Activated T-helper 2 cell treated with anti-CD3 and anti-CD28 coated beads, Interferon-gamma antibody, Interleukin-2, Interleukin-4, amounts not matched to agents 10 μg/mL and 5 μg/mL and 100 μg/mL, durations not matched to agents 14 hours and 24 hours and 36 hours (primary cell): ENCODE results near the gene KDM4B. TPM values are rescaled to one million over a fixed set of nuclear protein-coding genes. Genes with fewer than 3 reads are reported as not detected.

Experiments used
- DNase-seq: peaks from one replicate; pipeline ENCODE4 v3.0.0; 2021; ENCODE audit warnings: low spot score
- H3K27ac Mint-ChIP-seq: one replicate; pipeline ENCODE4 v1.8.0; 2021; ENCODE audit warnings: mixed read lengths
- H3K27me3 Mint-ChIP-seq: one replicate; pipeline ENCODE4 v1.8.0; 2021; ENCODE audit warnings: low read depth, mixed read lengths
- H3K36me3 Mint-ChIP-seq: one replicate; pipeline ENCODE4 v1.8.0; 2021; ENCODE audit warnings: low read depth, mixed read lengths
- H3K4me1 Mint-ChIP-seq: one replicate; pipeline ENCODE4 v1.8.0; 2021; ENCODE audit warnings: low read depth, mixed read lengths
- H3K4me3 Mint-ChIP-seq: one replicate; pipeline ENCODE4 v1.8.0; 2021; ENCODE audit warnings: low read depth, mild to moderate bottlenecking, moderate library complexity, mixed read lengths
- H3K9me3 Mint-ChIP-seq: one replicate; pipeline ENCODE4 v1.8.0; 2021; ENCODE audit warnings: mixed read lengths
- intact Hi-C: fragments of 100-400 bp; cut with micrococcal nuclease; formaldehyde crosslinking; loops from one replicate; pipeline ENCODE4 v1.15.1; 2023
- total RNA-seq: library from RNA; stranded (reverse); gene quantifications from 2 replicates; pipeline ENCODE4 v1.2.3, GENCODE V29; 2022

KDM4B gene
- total RNA-seq, 1 donor from 2014 or later, result 51.7 TPM

- no peak overlapping the region for H3K4me3 Mint-ChIP-seq
- H3K4me1 Mint-ChIP-seq, result no peaks in the 10 kb centered on the region
- no peaks in the 10 kb centered on the region for H3K9me3 Mint-ChIP-seq
- peaks cover 23% of the 10 kb centered on the region for H3K36me3 Mint-ChIP-seq
- DNase-seq, result no peak
- H3K27ac Mint-ChIP-seq, result no peak overlapping the region
- intact Hi-C loops, result loop anchor here (10.0 kb wide), 1 partner anchor 222 kb away; no protein-coding TSS in a partner anchor
- H3K27me3 Mint-ChIP-seq, result no peaks in the 10 kb centered on the region
Measured at GRCh38 chr19:5036698-5037563, 68.0 kb downstream of the KDM4B start.

DNA sequence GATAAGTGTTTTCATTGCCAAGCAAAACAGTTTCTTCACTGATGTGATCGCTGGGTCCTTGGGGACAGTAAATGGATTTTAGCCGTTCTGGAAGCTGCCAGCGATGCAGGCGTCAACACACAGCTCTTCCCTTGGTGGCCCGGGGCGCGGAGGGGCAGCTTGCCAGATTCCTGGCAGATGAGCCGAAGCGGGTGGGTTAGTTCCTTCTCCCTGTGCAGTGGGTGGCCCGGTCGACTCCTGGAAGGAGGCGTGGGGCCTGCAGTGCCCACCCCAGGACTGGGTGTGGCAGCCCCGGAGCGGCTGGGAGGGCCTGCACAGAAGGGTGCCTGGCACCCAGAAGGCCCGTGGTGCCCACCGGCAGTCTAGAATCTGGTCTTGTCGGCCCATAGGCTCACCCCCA is 69.0 kb downstream of the KDM4B start:
- peaks cover 25% of the 10 kb centered on the region for H3K36me3 Mint-ChIP-seq
- no peak overlapping the region for H3K4me3 Mint-ChIP-seq
- no peak for DNase-seq
- H3K9me3 Mint-ChIP-seq, result no peaks in the 10 kb centered on the region
- no peaks in the 10 kb centered on the region for H3K4me1 Mint-ChIP-seq
- no peak overlapping the region for H3K27ac Mint-ChIP-seq
- no peaks in the 10 kb centered on the region for H3K27me3 Mint-ChIP-seq
- intact Hi-C loops, result loop anchor here (10.0 kb wide), 1 partner anchor 223 kb away; no protein-coding TSS in a partner anchor

- intact Hi-C loops, result loop anchor here (10.0 kb wide), 1 partner anchor 224 kb away; no protein-coding TSS in a partner anchor
- Mint-ChIP-seq H3K36me3 (peaks cover 26% of the 10 kb centered on the region), H3K27ac (no peak overlapping the region), H3K9me3 (no peaks in the 10 kb centered on the region), H3K27me3 (no peaks in the 10 kb centered on the region), H3K4me1 (no peaks in the 10 kb centered on the region), H3K4me3 (no peak overlapping the region)
- no peak for DNase-seq
Measured at GRCh38 chr19:5038631-5039271, 69.8 kb downstream of the KDM4B start.

GRCh38 chr19:5039642-5040543 is 71.0 kb downstream of the KDM4B start:
- no peaks in the 10 kb centered on the region for H3K4me1 Mint-ChIP-seq
- no peak for DNase-seq
- no peak overlapping the region for H3K27ac Mint-ChIP-seq
- no peaks in the 10 kb centered on the region for H3K27me3 Mint-ChIP-seq
- H3K36me3 Mint-ChIP-seq, result peaks cover 16% of the 10 kb centered on the region
- intact Hi-C loops, result loop anchor here (10.0 kb wide), 1 partner anchor 225 kb away; no protein-coding TSS in a partner anchor
- no peaks in the 10 kb centered on the region for H3K9me3 Mint-ChIP-seq
- H3K4me3 Mint-ChIP-seq, result no peak overlapping the region

DNA sequence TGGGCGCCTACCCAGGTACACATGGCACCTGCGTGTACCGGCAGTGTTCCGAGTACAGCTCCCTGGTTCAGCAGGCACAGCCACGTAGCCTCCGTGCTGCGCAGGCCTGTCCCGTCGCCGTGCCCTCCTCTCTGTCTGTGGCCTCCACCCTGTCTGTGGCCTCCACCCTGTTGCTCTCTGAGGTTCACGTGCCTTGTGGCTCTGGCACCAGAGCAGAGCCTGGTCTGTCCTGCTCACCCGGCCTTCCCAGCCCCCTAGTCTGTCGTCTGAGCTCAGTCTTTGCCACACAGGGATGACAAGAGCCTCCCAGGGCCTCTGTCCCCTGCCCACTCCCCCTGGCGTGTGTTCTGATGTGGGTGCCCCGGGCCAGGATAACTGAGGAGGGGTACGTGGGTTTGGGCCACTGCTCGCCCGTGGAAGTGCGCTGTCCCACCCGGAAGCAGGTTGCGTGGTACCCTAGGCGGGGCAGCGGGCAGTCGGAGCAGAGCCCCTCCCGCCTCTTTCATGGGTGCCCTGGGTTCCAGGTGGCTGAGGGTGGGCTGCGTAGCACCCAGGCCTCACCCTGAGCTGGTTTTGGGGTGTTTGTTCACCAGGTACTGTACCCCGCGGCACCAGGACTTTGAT is 71.7 kb downstream of the KDM4B start:
- Mint-ChIP-seq H3K4me3 (no peak overlapping the region), H3K9me3 (no peaks in the 10 kb centered on the region), H3K27ac (no peak overlapping the region), H3K36me3 (peaks cover 13% of the 10 kb centered on the region), H3K27me3 (no peaks in the 10 kb centered on the region), H3K4me1 (no peaks in the 10 kb centered on the region)
- intact Hi-C loops, result no loop called here
- no peak for DNase-seq

- no peaks in the 10 kb centered on the region for H3K4me1 Mint-ChIP-seq
- H3K4me3 Mint-ChIP-seq, result no peak overlapping the region
- intact Hi-C loops, result no loop called here
- no peak for DNase-seq
- no peaks in the 10 kb centered on the region for H3K27me3 Mint-ChIP-seq
- H3K27ac Mint-ChIP-seq, result no peak overlapping the region
- H3K36me3 Mint-ChIP-seq, result peaks cover 13% of the 10 kb centered on the region
- H3K9me3 Mint-ChIP-seq, result no peaks in the 10 kb centered on the region
Measured at GRCh38 chr19:5041168-5041912, 72.4 kb downstream of the KDM4B start.

DNA sequence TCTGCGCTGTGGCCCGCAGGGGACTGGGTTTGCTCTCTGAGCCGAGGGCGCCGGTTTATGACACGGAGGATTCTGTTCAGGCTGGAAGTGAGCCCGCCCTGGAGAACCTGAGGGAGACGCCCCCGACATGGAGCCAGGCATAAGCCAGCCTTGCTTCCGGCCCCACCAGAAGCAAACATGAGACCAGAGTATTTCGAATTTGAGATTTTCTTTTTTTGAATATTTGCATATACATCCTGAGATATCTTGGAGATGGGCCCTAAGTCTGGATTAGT is 72.9 kb downstream of the KDM4B start:
- DNase-seq, result no peak
- no peaks in the 10 kb centered on the region for H3K4me1 Mint-ChIP-seq
- H3K27me3 Mint-ChIP-seq, result no peaks in the 10 kb centered on the region
- H3K9me3 Mint-ChIP-seq, result no peaks in the 10 kb centered on the region
- intact Hi-C loops, result no loop called here
- peaks cover 13% of the 10 kb centered on the region for H3K36me3 Mint-ChIP-seq
- no peak overlapping the region for H3K4me3 Mint-ChIP-seq
- H3K27ac Mint-ChIP-seq, result no peak overlapping the region

- intact Hi-C loops, result no loop called here
- no peak for DNase-seq
Measured at GRCh38 chr19:5042556-5042955, 73.6 kb downstream of the KDM4B start.

DNA sequence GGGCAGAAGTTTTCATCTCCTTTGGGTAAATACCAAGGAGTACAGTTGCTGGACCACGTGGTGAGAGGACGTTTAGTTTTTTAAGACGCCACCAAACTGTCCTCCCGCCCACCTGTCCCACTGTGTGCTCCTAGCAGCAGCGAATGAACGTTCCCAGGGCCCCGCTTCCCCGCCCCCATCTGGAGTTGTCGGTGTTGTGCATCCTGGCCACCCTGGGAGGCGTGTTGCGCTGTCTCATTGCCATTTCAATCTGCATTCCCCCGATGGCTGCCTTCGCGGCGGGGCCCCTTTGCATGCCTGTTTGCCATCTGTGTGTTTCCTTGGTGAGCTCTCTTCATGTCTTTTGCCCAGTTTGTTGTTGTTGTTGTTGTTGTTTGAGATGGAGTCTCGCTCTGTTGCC is 76.1 kb downstream of the KDM4B start:
- H3K27ac Mint-ChIP-seq, result no peak overlapping the region
- no peak for DNase-seq
- no peaks in the 10 kb centered on the region for H3K9me3 Mint-ChIP-seq
- peaks cover 17% of the 10 kb centered on the region for H3K36me3 Mint-ChIP-seq
- no peaks in the 10 kb centered on the region for H3K27me3 Mint-ChIP-seq
- intact Hi-C loops, result no loop called here
- no peak overlapping the region for H3K4me3 Mint-ChIP-seq
- H3K4me1 Mint-ChIP-seq, result no peaks in the 10 kb centered on the region

More at GRCh38 chr19:5042556-5042955, 73.6 kb downstream of the KDM4B start:
- Mint-ChIP-seq H3K9me3 (no peaks in the 10 kb centered on the region), H3K27me3 (no peaks in the 10 kb centered on the region), H3K36me3 (peaks cover 13% of the 10 kb centered on the region), H3K4me1 (no peaks in the 10 kb centered on the region), H3K4me3 (no peak overlapping the region), H3K27ac (no peak overlapping the region)

DNA sequence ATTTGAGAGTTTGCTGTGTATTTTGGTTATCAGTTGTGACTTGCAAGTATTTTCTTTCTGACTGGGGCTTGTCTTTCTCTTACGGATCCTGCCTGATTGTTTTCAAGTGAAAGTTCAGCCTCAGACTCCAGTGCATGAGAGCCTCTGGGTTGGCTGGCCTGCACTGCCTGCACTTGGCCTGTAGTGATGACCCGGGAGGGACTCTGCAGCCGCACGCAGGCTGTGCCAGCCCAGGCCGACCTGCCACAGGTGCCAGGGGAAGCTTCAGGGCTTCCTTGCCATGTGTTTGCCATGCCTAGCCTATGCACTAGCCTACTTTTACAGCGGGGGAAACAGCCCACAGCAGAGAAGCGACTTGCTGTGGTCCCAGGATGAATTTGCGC is 77.0 kb downstream of the KDM4B start:
- intact Hi-C loops, result no loop called here
- no peak overlapping the region for H3K4me3 Mint-ChIP-seq
- no peak overlapping the region for H3K27ac Mint-ChIP-seq
- no peaks in the 10 kb centered on the region for H3K27me3 Mint-ChIP-seq
- H3K9me3 Mint-ChIP-seq, result no peaks in the 10 kb centered on the region
- no peaks in the 10 kb centered on the region for H3K4me1 Mint-ChIP-seq
- peaks cover 13% of the 10 kb centered on the region for H3K36me3 Mint-ChIP-seq
- no peak for DNase-seq

DNA sequence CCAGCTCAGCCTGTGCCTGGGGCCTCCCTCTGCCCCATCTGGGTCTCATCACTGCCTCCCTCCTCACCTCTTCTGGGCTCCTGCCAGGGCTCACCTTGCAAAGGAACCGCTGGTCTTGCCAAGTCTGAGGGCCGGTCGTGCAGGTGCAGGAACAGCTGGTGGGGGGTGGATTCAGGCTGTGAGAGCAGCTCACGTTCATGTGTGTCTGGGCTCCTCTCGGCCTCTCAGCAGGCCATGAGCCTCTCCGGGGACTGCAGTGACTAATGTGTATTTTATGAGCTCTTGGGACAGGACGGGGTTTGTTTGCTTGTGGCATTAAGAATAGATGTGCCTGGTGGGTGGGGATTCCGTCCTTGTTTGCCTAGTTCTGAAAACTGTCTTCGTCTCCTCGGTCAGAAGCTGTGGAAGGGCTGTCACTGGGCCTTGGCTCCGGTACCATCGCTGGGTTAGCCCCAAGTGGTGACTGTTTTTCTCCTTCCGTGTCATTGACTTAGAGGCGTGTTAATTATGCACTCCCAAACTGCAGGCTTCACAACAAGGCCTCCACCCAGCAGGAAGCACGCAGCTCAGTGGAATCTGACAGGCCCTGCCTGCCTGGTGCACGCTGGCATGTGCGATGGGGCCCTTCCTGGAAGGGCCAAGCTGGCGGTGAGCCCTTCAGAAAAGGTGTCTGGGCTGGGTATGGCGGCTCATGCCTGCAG is 77.6 kb downstream of the KDM4B start:
- Mint-ChIP-seq H3K27me3 (no peaks in the 10 kb centered on the region), H3K27ac (no peak overlapping the region), H3K4me3 (no peak overlapping the region), H3K4me1 (no peaks in the 10 kb centered on the region), H3K36me3 (peaks cover 12% of the 10 kb centered on the region), H3K9me3 (no peaks in the 10 kb centered on the region)
- DNase-seq, result no peak
- intact Hi-C loops, result no loop called here
